GM12801 (cell line): ENCODE results near the gene PTGR2.

Source experiments
- TF ChIP-seq, protein P1 (sequence below): IDR thresholded peaks from one replicate; pipeline ENCODE4 v1.5.1; 2011; ENCODE audit warnings: control low read depth; ENCODE audit not compliant: insufficient read length; ENCODE audit errors: extremely low read depth

Gene PTGR2

DNA sequence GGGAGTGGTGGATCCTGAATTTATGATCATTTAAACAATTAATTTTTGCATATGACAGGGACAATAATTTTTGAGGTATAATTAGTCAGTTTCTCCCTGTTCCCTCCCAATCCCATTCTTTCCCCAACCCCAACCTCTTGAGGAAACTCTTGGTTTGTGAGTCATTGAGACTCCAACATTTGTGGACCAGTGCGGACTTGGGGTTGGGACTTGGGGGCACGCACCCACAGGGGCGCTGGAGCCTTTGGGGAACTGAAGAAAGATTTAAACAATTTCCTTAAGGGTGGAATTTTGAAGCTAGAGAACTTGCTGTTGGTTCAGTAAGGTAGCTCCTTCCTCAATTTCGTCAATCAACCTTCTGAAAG lies 17.4 kb upstream of the PTGR2 start:
- TF ChIP-seq, protein P1, sequence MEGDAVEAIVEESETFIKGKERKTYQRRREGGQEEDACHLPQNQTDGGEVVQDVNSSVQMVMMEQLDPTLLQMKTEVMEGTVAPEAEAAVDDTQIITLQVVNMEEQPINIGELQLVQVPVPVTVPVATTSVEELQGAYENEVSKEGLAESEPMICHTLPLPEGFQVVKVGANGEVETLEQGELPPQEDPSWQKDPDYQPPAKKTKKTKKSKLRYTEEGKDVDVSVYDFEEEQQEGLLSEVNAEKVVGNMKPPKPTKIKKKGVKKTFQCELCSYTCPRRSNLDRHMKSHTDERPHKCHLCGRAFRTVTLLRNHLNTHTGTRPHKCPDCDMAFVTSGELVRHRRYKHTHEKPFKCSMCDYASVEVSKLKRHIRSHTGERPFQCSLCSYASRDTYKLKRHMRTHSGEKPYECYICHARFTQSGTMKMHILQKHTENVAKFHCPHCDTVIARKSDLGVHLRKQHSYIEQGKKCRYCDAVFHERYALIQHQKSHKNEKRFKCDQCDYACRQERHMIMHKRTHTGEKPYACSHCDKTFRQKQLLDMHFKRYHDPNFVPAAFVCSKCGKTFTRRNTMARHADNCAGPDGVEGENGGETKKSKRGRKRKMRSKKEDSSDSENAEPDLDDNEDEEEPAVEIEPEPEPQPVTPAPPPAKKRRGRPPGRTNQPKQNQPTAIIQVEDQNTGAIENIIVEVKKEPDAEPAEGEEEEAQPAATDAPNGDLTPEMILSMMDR = no peak

DNA sequence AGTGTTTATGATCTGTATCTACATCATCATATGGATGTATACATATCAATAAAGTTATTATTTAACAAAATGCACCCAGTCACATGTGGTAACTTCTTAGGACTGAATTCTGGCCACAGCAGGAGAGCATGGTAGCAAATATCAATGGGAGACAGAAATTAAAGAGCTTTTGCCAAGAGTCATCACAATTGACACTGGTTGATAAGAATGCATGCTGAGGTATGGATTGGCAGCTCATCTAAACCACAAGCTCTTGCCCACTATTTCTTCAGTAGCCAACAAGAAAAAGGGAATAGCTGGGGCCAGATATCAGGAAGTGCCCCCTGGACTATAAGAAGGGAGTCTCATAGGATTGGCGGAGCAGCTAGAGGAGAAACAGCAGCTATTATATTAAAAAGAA lies 9.4 kb upstream of the PTGR2 start:
- TF ChIP-seq, protein P1 = no peak

DNA sequence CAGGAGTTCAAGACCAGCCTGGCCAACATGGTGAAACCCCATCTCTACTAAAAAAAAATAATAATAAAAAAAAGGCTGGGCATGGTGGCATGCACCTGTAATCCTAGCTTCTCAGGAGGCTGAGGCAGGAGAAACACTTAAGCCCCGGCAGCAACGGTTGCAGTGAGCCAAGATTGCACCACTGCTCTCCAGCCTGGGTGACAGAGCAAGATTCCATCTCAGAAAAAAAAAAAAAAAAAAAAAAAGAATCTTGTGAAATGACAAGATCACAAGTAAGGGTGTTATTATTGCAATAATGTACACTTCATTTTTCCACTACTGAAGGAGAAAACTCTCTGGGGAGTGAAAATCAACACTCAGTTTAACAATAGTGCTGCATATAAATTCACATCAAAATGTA lies 8.8 kb upstream of the PTGR2 start:
- TF ChIP-seq, protein P1 = no peak

DNA sequence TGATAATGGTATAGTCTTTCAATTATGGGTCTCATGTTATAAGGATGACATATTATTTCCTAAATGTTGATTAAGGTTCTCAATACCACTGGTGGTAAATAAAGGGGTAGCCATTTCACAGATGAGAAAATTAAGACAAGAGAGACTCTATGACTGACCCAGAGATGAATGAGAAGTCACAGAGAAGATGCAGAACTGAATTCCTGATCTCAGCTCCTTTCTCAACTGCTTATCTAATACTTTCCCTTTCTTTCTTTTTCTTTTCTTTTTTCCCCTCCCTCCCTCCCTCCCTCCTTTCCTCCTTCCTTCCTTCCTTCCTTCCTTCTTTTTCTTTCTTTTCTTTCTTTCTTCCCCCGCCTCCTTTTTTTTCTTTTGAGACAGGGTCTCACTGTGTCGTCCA lies 8.3 kb upstream of the PTGR2 start:
- TF ChIP-seq, protein P1 = no peak

DNA sequence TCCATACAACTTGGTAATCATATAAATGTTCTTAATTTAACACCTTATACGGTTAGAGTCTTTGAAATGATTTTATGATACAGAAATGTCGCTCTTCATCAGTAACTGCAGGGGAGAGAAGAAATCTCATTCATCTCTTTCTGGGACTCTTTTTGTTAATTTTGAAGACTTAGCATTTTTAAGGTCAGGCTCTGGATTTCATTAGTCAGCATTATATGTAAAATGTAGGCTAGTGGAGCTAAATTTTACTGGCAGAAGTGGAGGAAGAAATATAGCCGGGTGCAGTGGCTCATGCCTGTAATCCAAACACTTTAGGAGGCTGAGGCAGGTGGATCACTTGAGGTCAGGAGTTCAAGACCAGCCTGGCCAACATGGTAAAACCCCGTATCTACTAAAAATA lies 4.7 kb upstream of the PTGR2 start:
- TF ChIP-seq, protein P1 = no peak

DNA sequence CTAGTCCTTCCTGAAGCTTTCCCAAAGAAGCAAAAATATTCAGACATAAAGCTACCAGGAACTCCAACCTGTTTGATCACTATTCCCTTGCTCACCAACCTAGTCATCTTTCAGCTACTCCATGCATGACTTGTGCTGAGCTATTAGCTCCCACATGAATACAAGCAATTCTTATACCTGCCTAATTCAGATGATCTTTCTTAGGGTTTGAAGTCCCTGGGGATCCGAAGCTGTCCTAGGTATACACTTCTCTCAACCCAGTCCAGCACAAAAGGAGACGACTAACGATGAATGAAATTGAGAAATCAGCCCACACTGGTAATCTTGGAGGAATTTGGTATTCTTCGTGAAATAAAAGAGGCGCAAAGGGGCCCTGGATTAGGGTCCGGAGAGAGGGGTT lies 631 bp upstream of the PTGR2 start:
- TF ChIP-seq, protein P1 = no peak

DNA sequence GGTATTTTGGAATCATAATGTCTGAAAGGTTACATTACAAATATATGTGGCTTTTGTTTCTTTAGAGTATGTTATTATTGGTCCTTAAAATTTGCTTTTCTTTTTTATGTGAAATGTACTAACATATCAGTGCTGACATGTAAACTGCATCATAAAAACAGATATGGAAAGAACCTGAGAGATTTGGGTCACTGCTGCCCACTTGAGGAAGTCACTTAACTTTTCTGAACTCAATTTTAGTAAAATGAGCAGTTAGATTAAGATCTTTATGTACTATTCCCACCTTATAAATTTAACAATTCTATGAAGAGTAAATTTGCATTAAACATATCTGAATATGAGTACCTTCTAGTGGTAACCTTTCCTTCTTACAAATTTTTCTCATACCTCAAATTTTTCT lies 7.5 kb downstream of the PTGR2 start:
- TF ChIP-seq, protein P1 = no peak

DNA sequence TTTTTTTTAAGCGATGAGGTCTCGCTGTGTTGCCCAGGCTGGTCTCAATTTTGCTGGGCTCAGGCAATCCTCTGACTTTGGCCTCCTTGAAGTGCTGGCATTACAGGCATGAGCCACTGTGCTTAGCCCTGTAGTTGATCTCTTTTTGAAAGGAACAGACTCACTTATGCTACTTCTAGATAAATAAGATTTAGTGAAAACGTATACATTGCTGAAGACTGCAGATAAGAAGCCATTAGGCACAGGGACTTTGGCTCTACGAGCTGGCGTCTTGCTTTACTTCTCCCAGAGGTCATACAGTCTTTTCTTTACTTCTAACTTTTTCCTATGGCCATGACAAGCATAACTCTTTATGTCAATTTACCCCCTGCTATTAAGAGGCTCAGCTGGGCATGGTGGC lies 9.4 kb downstream of the PTGR2 start:
- TF ChIP-seq, protein P1 = no peak
